HG03439 (cell line): ENCODE results near the gene CABP2.
"Not testable (repeated sequence)": the region's sequence is repeated elsewhere in the genome, so short reads cannot be mapped to it uniquely, and the experiment has no call there.

Experiments
- ATAC-seq: cut with Tn5 transposase; IDR thresholded peaks from one replicate; pipeline ENCODE4 v1.9.1; 2021; ENCODE audit warnings: mild to moderate bottlenecking, moderate library complexity; ENCODE audit not compliant: unreplicated experiment

The CABP2 gene

GRCh38 chr11:67482275-67482826, 40.9 kb downstream of the CABP2 start:
- no peak for ATAC-seq

GRCh38 chr11:67477344-67478050, 45.7 kb downstream of the CABP2 start:
- not testable (repeated sequence) for ATAC-seq

- not testable (repeated sequence) for ATAC-seq
Measured at GRCh38 chr11:67476692-67477091, 46.6 kb downstream of the CABP2 start.

- ATAC-seq = no peak
Measured at GRCh38 chr11:67472882-67473281, 50.4 kb downstream of the CABP2 start.

- no peak for ATAC-seq
Measured at GRCh38 chr11:67470337-67471002, 52.8 kb downstream of the CABP2 start.

- ATAC-seq = no peak
Measured at GRCh38 chr11:67469508-67469811, 53.8 kb downstream of the CABP2 start.
